HTERT RPE-1 (cell line): Measurements from ENCODE around the gene SIAH1.
"Not testable (repeated sequence)": the region's sequence is repeated elsewhere in the genome, so short reads cannot be mapped to it uniquely, and the experiment has no call there.

Experiments used
- in situ Hi-C: fragments of 300-500 bp; cut with MboI; formaldehyde crosslinking; loops from 4 replicates; pipeline ENCODE4 v1.14.3; 2020; ENCODE audit warnings: low sequenced_read_pairs

The SIAH1 gene

GRCh38 chr16:48367441-48368049 is 17.7 kb downstream of the SIAH1 start:
- in situ Hi-C loops: no loop called here

GRCh38 chr16:48366165-48367093 is 18.8 kb downstream of the SIAH1 start:
- in situ Hi-C loops: no loop called here

GRCh38 chr16:48365601-48366164 is 19.5 kb downstream of the SIAH1 start:
- in situ Hi-C loops: no loop called here

GRCh38 chr16:48365025-48365600 is 20.1 kb downstream of the SIAH1 start:
- in situ Hi-C loops: no loop called here

GRCh38 chr16:48361540-48362144 is 23.6 kb downstream of the SIAH1 start:
- in situ Hi-C loops: no loop called here

GRCh38 chr16:48361012-48361411 is 24.2 kb downstream of the SIAH1 start:
- in situ Hi-C loops: no loop called here

GRCh38 chr16:48359983-48360382 is 25.2 kb downstream of the SIAH1 start:
- in situ Hi-C loops: no loop called here

- in situ Hi-C loops: no loop called here
Observed at GRCh38 chr16:48358419-48358818, 26.8 kb downstream of the SIAH1 start.

- in situ Hi-C loops: no loop called here
Observed at GRCh38 chr16:48356633-48357376, 28.4 kb downstream of the SIAH1 start.

- in situ Hi-C loops: no loop called here
Observed at GRCh38 chr16:48354877-48355855, 30.0 kb downstream of the SIAH1 start.

GRCh38 chr16:48354385-48354784 is 30.8 kb downstream of the SIAH1 start:
- in situ Hi-C loops: not testable (repeated sequence)

- in situ Hi-C loops: no loop called here
Observed at GRCh38 chr16:48353565-48354163, 31.5 kb downstream of the SIAH1 start.

GRCh38 chr16:48352648-48353390 is 32.4 kb downstream of the SIAH1 start:
- in situ Hi-C loops: no loop called here

- in situ Hi-C loops: no loop called here
Observed at GRCh38 chr16:48350736-48351135, 34.5 kb downstream of the SIAH1 start.

- in situ Hi-C loops: no loop called here
Observed at GRCh38 chr16:48347980-48348379, 37.2 kb downstream of the SIAH1 start.

- in situ Hi-C loops: no loop called here
Observed at GRCh38 chr16:48347191-48347865, 37.9 kb downstream of the SIAH1 start.

- in situ Hi-C loops: no loop called here
Observed at GRCh38 chr16:48342591-48342990, 42.6 kb downstream of the SIAH1 start.

- in situ Hi-C loops: no loop called here
Observed at GRCh38 chr16:48340054-48340453, 45.2 kb downstream of the SIAH1 start.
